IMR-90 (cell line): ENCODE data around the gene NKD1. TPM values are rescaled to one million over a fixed set of nuclear protein-coding genes. Genes with fewer than 3 reads are reported as not detected.

Experiments
- ATAC-seq: fragments of 200-7000 bp; cut with Tn5 transposase; 2 replicates; pipeline ENCODE4 v1.9.1; 2020; ENCODE audit warnings: low read depth, mild to moderate bottlenecking, moderate library complexity
- BruUV-seq: library from RNA; stranded (reverse); fragments of 400-500 nt; replicated peaks from 2 replicates; lab custom pipeline; 2021; lab: Mats Ljungman, UMichigan
- CTCF ChIA-PET: fragments of 300-600 bp; formaldehyde crosslinking; extraction: SDS; loops from one replicate; lab custom pipeline; 2021; ENCODE audit warnings: antibody characterized with exemption; lab: Yijun Ruan, JAX
- POLR2A ChIA-PET: fragments of 300-600 bp; sonication (Branson Sonifier 250); formaldehyde crosslinking; loops from one replicate; lab custom pipeline; 2022; ENCODE audit warnings: antibody characterized with exemption; ENCODE audit not compliant: unreplicated experiment; lab: Charles Lee
- DNase-seq: peaks from one replicate; pipeline ENCODE4 v3.0.0; 2013
- H2AFZ ChIP-seq: replicated peaks from 2 replicates; pipeline ENCODE3; 2013; ENCODE audit warnings: low read length, mild to moderate bottlenecking; ENCODE audit not compliant: poor library complexity
- H2AK5ac ChIP-seq: 2 replicates; pipeline ENCODE4 v1.6.1; 2013; ENCODE audit warnings: low read depth, low read length, inconsistent platforms
- H2AK9ac ChIP-seq: replicated peaks from 2 replicates; pipeline ENCODE3; 2013; ENCODE audit warnings: mild to moderate bottlenecking, low read depth, low read length, moderate library complexity; ENCODE audit not compliant: poor library complexity
- H2BK120ac ChIP-seq: 2 replicates; pipeline ENCODE4 v1.6.1; 2013; ENCODE audit warnings: low read depth, low read length, inconsistent platforms
- H2BK15ac ChIP-seq: 3 replicates; pipeline ENCODE4 v1.6.1; 2013; ENCODE audit warnings: low read depth, low read length, inconsistent platforms
- H2BK20ac ChIP-seq: 2 replicates; pipeline ENCODE4 v1.6.1; 2013; ENCODE audit warnings: low read depth, mild to moderate bottlenecking, inconsistent platforms, low read length, moderate library complexity
- H2BK5ac ChIP-seq: 2 replicates; pipeline ENCODE4 v1.6.1; 2013; ENCODE audit warnings: mild to moderate bottlenecking, low read depth, low read length, inconsistent platforms; ENCODE audit not compliant: poor library complexity, severe bottlenecking
- H3K14ac ChIP-seq: replicated peaks from 2 replicates; pipeline ENCODE4 v1.6.1; 2013; ENCODE audit warnings: low read depth, low read length, inconsistent platforms
- H3K18ac ChIP-seq: 2 replicates; pipeline ENCODE4 v1.6.1; 2013; ENCODE audit warnings: low read depth, low read length, control low read depth
- H3K23ac ChIP-seq: 2 replicates; pipeline ENCODE4 v1.6.1; 2013; ENCODE audit warnings: low read depth, low read length, inconsistent platforms
- H3K27ac ChIP-seq: 2 replicates; pipeline ENCODE4 v1.5.1; 2013; ENCODE audit warnings: mild to moderate bottlenecking, control low read depth, low read length; ENCODE audit not compliant: insufficient read depth
- H3K27me3 ChIP-seq: 2 replicates; pipeline ENCODE4 v1.6.1; 2013; ENCODE audit warnings: low read length; ENCODE audit not compliant: control insufficient read depth, insufficient read depth
- H3K36me3 ChIP-seq: 2 replicates; pipeline ENCODE4 v1.6.1; 2013; ENCODE audit warnings: low read length, mixed read lengths; ENCODE audit not compliant: control insufficient read depth, insufficient read depth
- H3K4ac ChIP-seq: 2 replicates; pipeline ENCODE4 v1.6.1; 2013; ENCODE audit warnings: low read depth, low read length, inconsistent platforms
- H3K4me1 ChIP-seq: 2 replicates; pipeline ENCODE4 v1.6.1; 2013; ENCODE audit warnings: low read length, mixed read lengths; ENCODE audit not compliant: control insufficient read depth, insufficient read depth
- H3K4me2 ChIP-seq: 2 replicates; pipeline ENCODE4 v1.6.1; 2013; ENCODE audit warnings: low read depth, mild to moderate bottlenecking, control low read depth, low read length, moderate library complexity
- H3K4me3 ChIP-seq: 2 replicates; pipeline ENCODE4 v1.5.1; 2013; ENCODE audit warnings: low read depth, mild to moderate bottlenecking, control low read depth, low read length, moderate library complexity; ENCODE audit not compliant: insufficient read depth
- H3K56ac ChIP-seq: 2 replicates; pipeline ENCODE4 v1.6.1; 2013; ENCODE audit warnings: low read length, inconsistent platforms; ENCODE audit not compliant: insufficient read depth; ENCODE audit errors: extremely low read depth
- H3K79me1 ChIP-seq, 2 experiments: 2 replicates each; pipeline ENCODE4 v1.6.1; 2013; ENCODE audit warnings: low read length in 2 of 2, inconsistent platforms in 1 of 2, low read depth in 1 of 2
- H3K9ac ChIP-seq: 2 replicates; pipeline ENCODE4 v1.6.1; 2013; ENCODE audit warnings: low read depth, low read length, control low read depth
- H3K9me1 ChIP-seq: 2 replicates; pipeline ENCODE4 v1.6.1; 2013; ENCODE audit warnings: low read length, inconsistent platforms; ENCODE audit not compliant: insufficient read depth
- H3K9me3 ChIP-seq: 2 replicates; pipeline ENCODE4 v1.6.1; 2013; ENCODE audit warnings: low read length; ENCODE audit not compliant: control insufficient read depth, insufficient read depth
- H4K20me1 ChIP-seq: 2 replicates; pipeline ENCODE4 v1.6.1; 2013; ENCODE audit warnings: low read length, inconsistent platforms; ENCODE audit not compliant: insufficient read depth
- H4K5ac ChIP-seq: 2 replicates; pipeline ENCODE4 v1.6.1; 2013; ENCODE audit warnings: mild to moderate bottlenecking, low read depth, low read length, control low read depth
- H4K8ac ChIP-seq, 2 experiments: 2 replicates each; pipeline ENCODE4 v1.6.1; 2013; ENCODE audit warnings: low read depth in 2 of 2, low read length in 2 of 2, control low read depth in 1 of 2, inconsistent platforms in 1 of 2
- H4K91ac ChIP-seq: 2 replicates; pipeline ENCODE4 v1.6.1; 2013; ENCODE audit warnings: low read depth, low read length, inconsistent platforms; ENCODE audit not compliant: insufficient read depth
- BHLHE40 ChIP-seq: fragments of 150-350 bp; IDR thresholded peaks from 2 replicates; pipeline ENCODE4 v1.6.1; 2016; ENCODE audit warnings: mild to moderate bottlenecking, low read depth, low read length
- CTCF ChIP-seq: conservative IDR thresholded peaks from 2 replicates; pipeline ENCODE4 v1.5.1; 2012; ENCODE audit warnings: mild to moderate bottlenecking, low read depth, low read length, improper control_type of control experiment
- MAFK ChIP-seq: IDR thresholded peaks from 2 replicates; pipeline ENCODE4 v1.6.1; 2012; ENCODE audit warnings: low read depth, low read length, improper control_type of control experiment
- MAZ ChIP-seq: IDR thresholded peaks from 2 replicates; pipeline ENCODE4 v1.6.1; 2012; ENCODE audit warnings: low read depth, mild to moderate bottlenecking, low read length, improper control_type of control experiment, moderate library complexity, borderline replicate concordance
- MXI1 ChIP-seq: IDR thresholded peaks from 2 replicates; pipeline ENCODE4 v1.6.1; 2012; ENCODE audit warnings: low read depth, mild to moderate bottlenecking, low read length, moderate library complexity, borderline replicate concordance
- POLR2A ChIP-seq: IDR thresholded peaks from 2 replicates; pipeline ENCODE4 v1.6.1; 2012; ENCODE audit warnings: mild to moderate bottlenecking, low read depth, low read length
- RAD21 ChIP-seq: IDR thresholded peaks from 2 replicates; pipeline ENCODE4 v1.6.1; 2012; ENCODE audit warnings: low read length, improper control_type of control experiment
- RFX5 ChIP-seq: IDR thresholded peaks from 2 replicates; pipeline ENCODE4 v1.8.0; 2012; ENCODE audit warnings: low read depth, mild to moderate bottlenecking, low read length, moderate library complexity
- USF2 ChIP-seq: fragments of 150-350 bp; IDR thresholded peaks from 2 replicates; pipeline ENCODE4 v1.6.1; 2017; ENCODE audit warnings: mild to moderate bottlenecking, antibody characterized with exemption, low read length, low read depth
- WGBS, 2 experiments: methylation state at CpG; one replicate each; pipeline versions ENCODE4 v1.1.5 to v1.1.7; 2013; ENCODE audit warnings: missing lambda C conversion rate in 2 of 2; ENCODE audit not compliant: insufficient read length in 1 of 2; ENCODE audit errors: extremely low coverage in 2 of 2; 5-methylcytosine and 5-hydroxymethylcytosine counted together
- dilution Hi-C: fragments of 300-500 bp; cut with HindIII; formaldehyde crosslinking; loops from one replicate; pipeline ENCODE4 v1.14.3; 2018; ENCODE audit warnings: low sequenced_read_pairs; ENCODE audit not compliant: unreplicated experiment
- in situ Hi-C: fragments of 300-500 bp; cut with MboI; formaldehyde crosslinking; loops from 3 replicates; pipeline ENCODE4 v1.14.3; 2019; ENCODE audit warnings: low sequenced_read_pairs, inconsistent platforms, mixed read lengths
- intact Hi-C: fragments of 100-400 bp; cut with micrococcal nuclease; formaldehyde crosslinking; loops from 2 replicates; pipeline ENCODE4 v1.10.0; 2022
- polyA plus RNA-seq, 3 experiments: library from polyadenylated mRNA; depleted of rRNA; stranded (reverse); fragments of >200 nt; gene quantifications; 2 replicates each; pipeline ENCODE4 v1.2.3, GENCODE V29; 2012; ENCODE audit warnings: low replicate concordance in 1 of 3
- total RNA-seq: library from RNA; depleted of rRNA; stranded (reverse); fragments of >200 nt; gene quantifications from 2 replicates; pipeline ENCODE4 v1.2.3, GENCODE V29; 2012

The NKD1 gene
- total and polyA plus RNA-seq, 2 of the 4 experiments (the other 2 are of a cell fraction) = not detected

- no peak overlapping the region for H3K4me3 ChIP-seq
- H3K18ac ChIP-seq = no peak overlapping the region
- no peak overlapping the region for H2BK20ac ChIP-seq
- H3K27ac ChIP-seq = no peak overlapping the region
- H2BK120ac ChIP-seq = no peak overlapping the region
- H4K5ac ChIP-seq = no peak overlapping the region
- H3K9me1 ChIP-seq = no peaks in the 10 kb centered on the region
- CTCF ChIA-PET = no interaction called here
- POLR2A ChIA-PET = no interaction called here
- H3K14ac ChIP-seq = no peak overlapping the region
- H4K91ac ChIP-seq = no peak overlapping the region
- H2AFZ ChIP-seq = no peak overlapping the region
- no peak for ATAC-seq
- in situ Hi-C loops (no loop called here), dilution Hi-C loops (no loop called here), intact Hi-C loops (no loop called here)
- H3K36me3 ChIP-seq = no peaks in the 10 kb centered on the region
- no peak overlapping the region for H3K56ac ChIP-seq
- H3K79me1 ChIP-seq = no peaks in the 10 kb centered on the region
- H2AK9ac ChIP-seq = no peak overlapping the region
- no peak overlapping the region for H3K9ac ChIP-seq
- no peak overlapping the region for H3K4me2 ChIP-seq
- H3K23ac ChIP-seq = no peak overlapping the region
- H3K9me3 ChIP-seq = no peaks in the 10 kb centered on the region
- peaks cover 4% of the 10 kb centered on the region; the same call in 1 of the 2 replicates for H3K27me3 ChIP-seq
- H3K4me1 ChIP-seq = no peaks in the 10 kb centered on the region
- BruUV-seq = no TSS peak
- DNase-seq = no peak
- H4K20me1 ChIP-seq = no peaks in the 10 kb centered on the region
- no peak overlapping the region for H2BK5ac ChIP-seq
- TF ChIP-seq RAD21 (no peak), USF2 (no peak), MAZ (no peak), MXI1 (no peak), CTCF (no peak), MAFK (no peak), BHLHE40 (no peak), RFX5 (no peak), POLR2A (no peak)
- H4K8ac ChIP-seq = no peak overlapping the region
- H2BK15ac ChIP-seq = no peak overlapping the region
- WGBS, 2 experiments = 100% methylated on average over 1 of the region's 5 CpGs; no CpG with 5 or more reads in 1 of the 2 experiments
- H2AK5ac ChIP-seq = no peak overlapping the region
- H3K4ac ChIP-seq = no peak overlapping the region
Observed at GRCh38 chr16:50573279-50573678, 25.1 kb downstream of the NKD1 start.
